ENCODE results near the gene RFC4. TPM values are rescaled to one million over a fixed set of nuclear protein-coding genes. Genes with fewer than 3 reads are reported as not detected.

RFC4 gene
- total and polyA plus RNA-seq, 2 of the 13 experiments (the other 11 are each of a cell fraction or from before 2014, with no cell fraction given) = 18.5 to 103 TPM

- TF ChIP-seq AKNA (CRISPR knock-in tag; IDR thresholded peaks at IDR 0.05; ENCODE audit: borderline replicate concordance) (peak; percentile 8; the same call in 1 of the 2 replicates), ZNF644 (CRISPR knock-in tag; IDR thresholded peaks at IDR 0.05; ENCODE audit: low read depth) (no peak), NR0B2 (CRISPR knock-in tag; IDR thresholded peaks at IDR 0.05) (no peak), ZNF773 (CRISPR knock-in tag; IDR thresholded peaks at IDR 0.05; ENCODE audit: borderline replicate concordance) (0 out of 2 replicates have a peak, but pooled peaks have one; percentile 15), CCDC6 (CRISPR knock-in tag; IDR thresholded peaks at IDR 0.05) (peak; percentile 86; the same call in 1 of the 2 replicates), ZNF609 (CRISPR knock-in tag; IDR thresholded peaks at IDR 0.05; ENCODE audit: borderline replicate concordance) (peak; percentile 32; the same call in 1 of the 2 replicates), ZNF639 (CRISPR knock-in tag; conservative IDR thresholded peaks at IDR 0.05) (peak; percentile 99), MIER3 (CRISPR knock-in tag; IDR thresholded peaks at IDR 0.05; ENCODE audit: borderline replicate concordance) (0 out of 2 replicates have a peak, but pooled peaks have one; percentile 20), ZNF652 (CRISPR knock-in tag; IDR thresholded peaks at IDR 0.05; ENCODE audit: borderline replicate concordance, low read depth) (peak; percentile 31; the same call in 1 of the 2 replicates), POLR2A (IDR thresholded peaks at IDR 0.05; ENCODE audit: insufficient read depth in 1 of 2, low read depth in 2 of 2, low read length in 2 of 2) (peak; percentile 88 to 99), ZNF891 (CRISPR knock-in tag; IDR thresholded peaks at IDR 0.05) (0 out of 2 replicates have a peak, but pooled peaks have one; percentile 9), TERF1 (CRISPR knock-in tag; IDR thresholded peaks at IDR 0.05) (no peak), ISX (CRISPR knock-in tag; conservative IDR thresholded peaks at IDR 0.05) (peak; percentile 82; the same call in 1 of the 2 replicates)
These were observed 23.1 kb downstream of the RFC4 start, which contains the start of gene EIF4A2 (continued) for GRCh38 chr3:186783058-186783730.

Data from HepG2 (cell line).